Esophagus squamous epithelium (tissue), 5 donors: Measurements from ENCODE around the gene ZNF429. TPM values are rescaled to one million over a fixed set of nuclear protein-coding genes. Genes with fewer than 3 reads are reported as not detected.

Experiments
- DNase-seq: peaks from one replicate; lab custom pipeline; 2025; lab: John Stamatoyannopoulos, UW
- H3K27ac ChIP-seq, 4 donors: fragments of 200-600 bp; sonication (generic); one replicate each; pipeline ENCODE4 v1.5.1; 2016 to 2019; ENCODE audit warnings: mild to moderate bottlenecking in 1 of 4
- H3K27me3 ChIP-seq, 4 donors: fragments of 200-600 bp; sonication (generic); 1 replicate in 3 of 4; 2 replicates in 1 of 4; pipeline versions ENCODE4 v1.5.1 to v1.6.0; 2017 to 2021; ENCODE audit warnings: antibody characterized with exemption in 1 of 4
- H3K36me3 ChIP-seq, 3 donors: fragments of 200-600 bp; sonication (generic); one replicate each; pipeline ENCODE4 v1.5.1; 2016 to 2019
- H3K4me1 ChIP-seq, 3 donors: fragments of 200-600 bp; sonication (generic); one replicate each; pipeline ENCODE4 v1.5.1; 2017 to 2019
- H3K4me3 ChIP-seq, 4 donors: fragments of 200-600 bp; sonication (generic); 1 replicate in 3 of 4; 2 replicates in 1 of 4; pipeline ENCODE4 v1.5.1; 2016 to 2019; ENCODE audit warnings: mild to moderate bottlenecking in 2 of 4, moderate library complexity in 1 of 4
- H3K9me3 ChIP-seq, 3 donors: fragments of 200-600 bp; sonication (generic); one replicate each; pipeline ENCODE4 v1.5.1; 2016 to 2019
- CTCF ChIP-seq, 6 experiments: fragments of 450-650 bp in 4 of 6; fragments of 200-600 bp in 2 of 6; sonication (generic) in 2 of 6; IDR thresholded peaks; one replicate each; pipeline ENCODE4 v1.5.1; 2016 to 2019; ENCODE audit warnings: antibody characterized with exemption in 6 of 6, mild to moderate bottlenecking in 4 of 6, moderate library complexity in 4 of 6
- POLR2A ChIP-seq, 4 donors: fragments of 450-650 bp; IDR thresholded peaks; one replicate each; pipeline ENCODE4 v1.6.1; 2017; ENCODE audit warnings: antibody characterized with exemption in 4 of 4, mild to moderate bottlenecking in 4 of 4, moderate library complexity in 3 of 4
- WGBS, 2 donors: methylation state at CpG; one replicate each; pipeline ENCODE4 v1.1.5; 2018; 5-methylcytosine and 5-hydroxymethylcytosine counted together
- intact Hi-C: fragments of 100-400 bp; cut with DNase I; formaldehyde crosslinking; loops from one replicate; pipeline ENCODE4 v1.15.0; 2022
- total RNA-seq, 4 donors: library from RNA; depleted of rRNA; stranded (reverse); fragments of >200 nt; gene quantifications; one replicate each; pipeline ENCODE4 v1.1.0, GENCODE V29; 2016
- donor health status: DM: yes; HTN: yes; CAD: no.

ZNF429 gene
- total RNA-seq, 4 donors from 2014 or later = 3.1 to 13.7 (median 5.2) TPM

- 39 to 71% methylated on average over 6 to 7 of the region's 18 CpGs for WGBS, 2 donors
- TF ChIP-seq POLR2A (IDR thresholded peaks at IDR 0.05) (no peak), CTCF (IDR thresholded peaks at IDR 0.05) (peak; percentile 26 to 79 (median 56))
- intact Hi-C loops = no loop called here
- H3K9me3 ChIP-seq = peaks cover 0 to 37% (median 6%) of the 10 kb centered on the region in 3 donors
- no peak overlapping the region for H3K4me3 ChIP-seq
- no peaks in the 10 kb centered on the region for H3K36me3 ChIP-seq
- no peaks in the 10 kb centered on the region for H3K27me3 ChIP-seq
- no peak for DNase-seq
- no peaks in the 10 kb centered on the region for H3K4me1 ChIP-seq
- no peak overlapping the region for H3K27ac ChIP-seq
Measured at GRCh38 chr19:21482863-21483276, 22.5 kb upstream of the ZNF429 start.

- Histone ChIP-seq H3K36me3 (no peaks in the 10 kb centered on the region), H3K27ac (no peak overlapping the region), H3K9me3 (peaks cover 0 to 36% (median 6%) of the 10 kb centered on the region in 3 donors), H3K4me1 (no peaks in the 10 kb centered on the region), H3K4me3 (peak overlapping the region in 1 of 4 donors; percentile 5), H3K27me3 (no peaks in the 10 kb centered on the region)
- TF ChIP-seq POLR2A (IDR thresholded peaks at IDR 0.05) (no peak), CTCF (IDR thresholded peaks at IDR 0.05) (peak; percentile 28 to 59 (median 40))
- 57 to 70% methylated on average over 9 to 24 of the region's 43 CpGs for WGBS, 2 donors
- intact Hi-C loops = no loop called here
- DNase-seq = no peak
Measured at GRCh38 chr19:21483589-21484170, 21.7 kb upstream of the ZNF429 start.

- 80 to 83% methylated on average over 5 of the region's 5 CpGs for WGBS, 2 donors
- Histone ChIP-seq H3K4me1 (no peaks in the 10 kb centered on the region), H3K4me3 (no peak overlapping the region), H3K36me3 (no peaks in the 10 kb centered on the region), H3K27me3 (no peaks in the 10 kb centered on the region), H3K27ac (no peak overlapping the region), H3K9me3 (peaks cover 0 to 41% (median 6%) of the 10 kb centered on the region in 3 donors)
- TF ChIP-seq POLR2A (IDR thresholded peaks at IDR 0.05) (no peak), CTCF (IDR thresholded peaks at IDR 0.05) (no peak)
- intact Hi-C loops = no loop called here
- DNase-seq = no peak
Measured at GRCh38 chr19:21484631-21485030, 20.8 kb upstream of the ZNF429 start.

GRCh38 chr19:21485926-21486325 is 19.5 kb upstream of the ZNF429 start:
- H3K27ac ChIP-seq = no peak overlapping the region
- no peak overlapping the region for H3K4me3 ChIP-seq
- DNase-seq = no peak
- H3K4me1 ChIP-seq = no peaks in the 10 kb centered on the region
- no peaks in the 10 kb centered on the region for H3K36me3 ChIP-seq
- TF ChIP-seq POLR2A (IDR thresholded peaks at IDR 0.05) (no peak), CTCF (IDR thresholded peaks at IDR 0.05) (no peak)
- no peaks in the 10 kb centered on the region for H3K27me3 ChIP-seq
- intact Hi-C loops = no loop called here
- peaks cover 0 to 42% (median 6%) of the 10 kb centered on the region in 3 donors for H3K9me3 ChIP-seq

GRCh38 chr19:21487969-21488368 is 17.4 kb upstream of the ZNF429 start:
- intact Hi-C loops = no loop called here
- Histone ChIP-seq H3K4me3 (no peak overlapping the region), H3K36me3 (no peaks in the 10 kb centered on the region), H3K4me1 (no peaks in the 10 kb centered on the region), H3K27ac (no peak overlapping the region), H3K27me3 (no peaks in the 10 kb centered on the region), H3K9me3 (peaks cover 0 to 33% (median 6%) of the 10 kb centered on the region in 3 donors)
- no peak for DNase-seq
- TF ChIP-seq CTCF (IDR thresholded peaks at IDR 0.05) (no peak), POLR2A (IDR thresholded peaks at IDR 0.05) (no peak)
- 89 to 100% methylated on average over 1 of the region's 1 CpG for WGBS, 2 donors
